GM19193 (cell line): ENCODE results near the gene DOCK3.

ENCODE experiments used
- POLR2A ChIP-seq: IDR thresholded peaks from 4 replicates; pipeline ENCODE4 v1.6.1; 2011; ENCODE audit not compliant: insufficient read depth, insufficient read length; ENCODE audit errors: extremely low read depth

DOCK3 gene

GRCh38 chr3:51283421-51283820 is 608.7 kb downstream of the DOCK3 start:
- no peak for TF ChIP-seq POLR2A

- no peak for TF ChIP-seq POLR2A
Measured at GRCh38 chr3:51295625-51296024, 620.9 kb downstream of the DOCK3 start.

GRCh38 chr3:51297333-51297732 is 622.6 kb downstream of the DOCK3 start:
- no peak for TF ChIP-seq POLR2A

- no peak for TF ChIP-seq POLR2A
Measured at GRCh38 chr3:51304230-51304629, 629.5 kb downstream of the DOCK3 start.

- TF ChIP-seq POLR2A = no peak
Measured at GRCh38 chr3:51306093-51306492, 631.4 kb downstream of the DOCK3 start.

- no peak for TF ChIP-seq POLR2A
Measured at GRCh38 chr3:51307458-51307857, 632.7 kb downstream of the DOCK3 start.

- no peak for TF ChIP-seq POLR2A
Measured at GRCh38 chr3:51311055-51311454, 636.3 kb downstream of the DOCK3 start.

GRCh38 chr3:51328206-51328605 is 653.5 kb downstream of the DOCK3 start:
- TF ChIP-seq POLR2A = no peak

DNA sequence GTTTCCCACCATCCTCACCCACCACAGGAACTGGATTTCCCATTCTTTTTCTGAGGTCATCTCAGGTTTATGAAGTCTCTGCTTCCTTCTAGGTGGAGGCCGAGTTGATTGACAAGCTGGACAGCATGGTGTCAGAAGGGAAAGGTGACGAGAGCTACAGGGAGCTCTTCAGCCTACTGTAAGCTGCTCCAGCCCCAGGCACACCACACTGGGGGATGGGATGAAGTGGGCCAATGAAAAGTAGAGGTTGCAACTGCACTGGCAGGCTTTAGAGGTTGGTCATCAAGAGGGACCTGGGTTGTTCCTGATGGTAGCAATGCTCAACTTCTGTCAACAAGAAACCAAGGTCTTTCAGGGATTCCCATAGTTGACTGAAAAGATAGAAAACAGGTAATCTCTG is 655.3 kb downstream of the DOCK3 start:
- no peak for TF ChIP-seq POLR2A

DNA sequence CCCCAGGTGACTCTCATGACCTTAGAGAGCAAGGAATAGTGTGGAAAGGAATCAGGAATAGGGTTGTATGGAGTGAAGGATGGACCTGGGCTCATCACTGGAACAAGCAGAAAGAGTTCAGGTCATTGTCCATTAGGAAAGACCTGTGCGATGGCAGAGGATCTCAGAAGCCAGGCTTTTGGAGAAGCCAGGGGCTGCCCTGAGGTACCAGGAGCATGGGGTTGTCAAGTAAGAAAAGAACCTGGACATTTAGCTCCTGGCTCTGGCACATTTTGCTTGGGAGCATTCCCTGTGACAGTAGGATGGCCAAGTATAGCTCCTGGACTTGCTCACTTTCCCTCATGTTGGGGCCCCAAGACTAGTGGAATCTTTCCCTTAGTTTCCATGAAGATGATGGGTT is 657.4 kb downstream of the DOCK3 start:
- TF ChIP-seq POLR2A = no peak

- no peak for TF ChIP-seq POLR2A
Measured at GRCh38 chr3:51333021-51333420, 658.3 kb downstream of the DOCK3 start.

GRCh38 chr3:51336261-51336660 is 661.5 kb downstream of the DOCK3 start:
- TF ChIP-seq POLR2A = no peak

DNA sequence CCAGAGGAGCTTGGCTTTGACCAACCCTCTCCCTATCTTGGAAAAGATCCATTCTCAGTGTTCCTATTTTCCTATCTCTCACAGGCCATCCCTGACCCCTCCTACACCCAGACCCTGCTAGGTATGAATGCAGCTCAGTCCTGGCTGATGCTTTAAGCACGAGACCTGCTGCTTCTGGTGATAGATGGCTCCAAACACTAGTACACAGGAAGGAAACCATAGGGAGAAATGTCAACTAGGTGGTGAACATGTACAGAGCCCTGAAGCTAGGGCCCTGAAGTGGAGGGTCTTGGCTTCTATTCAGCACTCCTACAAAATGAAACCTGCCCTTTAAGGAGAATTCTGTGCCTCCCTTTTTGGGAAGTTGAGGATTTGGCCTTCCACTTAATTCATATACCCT is 662.9 kb downstream of the DOCK3 start:
- no peak for TF ChIP-seq POLR2A

DNA sequence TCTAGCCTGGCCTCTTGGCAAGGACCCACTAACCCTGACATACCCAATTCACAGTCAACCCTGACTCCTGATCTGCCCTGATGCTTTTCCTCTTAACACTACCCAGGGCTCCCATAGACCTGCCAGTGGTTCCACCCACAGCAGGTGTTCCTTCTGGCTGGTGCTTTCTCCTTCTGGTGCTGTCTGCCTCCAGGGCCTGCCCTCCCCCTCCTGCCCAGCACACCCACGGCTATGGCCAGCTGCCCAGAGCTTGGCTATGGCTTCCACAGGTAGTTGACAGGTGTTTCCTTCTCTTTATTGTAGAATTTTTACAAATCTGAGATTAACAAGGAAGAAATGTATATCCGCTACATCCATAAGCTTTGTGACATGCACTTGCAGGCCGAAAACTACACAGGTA is 663.9 kb downstream of the DOCK3 start:
- TF ChIP-seq POLR2A = no peak

- no peak for TF ChIP-seq POLR2A
Measured at GRCh38 chr3:51340013-51340829, 665.5 kb downstream of the DOCK3 start.

GRCh38 chr3:51340989-51341636 is 666.4 kb downstream of the DOCK3 start:
- no peak for TF ChIP-seq POLR2A
